D721Med (cell line): ENCODE data around the gene COP1.

Experiments
- DNase-seq: peaks from one replicate; pipeline ENCODE4 v3.0.0; 2011; ENCODE audit warnings: low spot score; ENCODE audit not compliant: insufficient read length
- FAIRE-seq: peaks from 2 replicates; lab custom pipeline; 2011; peaks lifted over from hg19 to GRCh38; lab: Jason Lieb, UNC
- TF ChIP-seq, protein P1 (sequence below): IDR thresholded peaks from 2 replicates; pipeline ENCODE4 v1.5.1; 2012; ENCODE audit warnings: mild to moderate bottlenecking, control low read depth; ENCODE audit not compliant: insufficient read depth; ENCODE audit errors: missing control alignments

The COP1 gene

DNA sequence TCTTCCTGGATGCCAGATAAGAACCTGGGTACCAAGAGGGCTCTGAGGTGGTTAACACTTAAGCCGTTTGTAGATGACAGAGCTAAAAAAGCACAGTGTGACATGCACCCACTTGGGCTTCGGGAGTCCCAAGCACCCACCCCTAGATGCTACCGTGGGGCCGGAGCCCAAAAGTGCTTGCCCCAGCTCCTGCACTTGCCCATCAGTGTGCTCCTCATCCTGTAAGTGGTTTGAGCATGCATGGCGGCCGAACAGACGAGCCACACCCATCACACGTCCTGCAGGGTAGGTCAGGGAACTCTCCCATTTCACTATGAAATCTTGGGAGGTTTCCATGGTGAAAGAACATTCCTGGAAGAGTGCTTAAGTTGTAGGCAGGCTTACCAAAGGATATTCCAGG lies 304.8 kb downstream of the COP1 start:
- FAIRE-seq (no peak), DNase-seq (no peak)
- TF ChIP-seq, protein P1, sequence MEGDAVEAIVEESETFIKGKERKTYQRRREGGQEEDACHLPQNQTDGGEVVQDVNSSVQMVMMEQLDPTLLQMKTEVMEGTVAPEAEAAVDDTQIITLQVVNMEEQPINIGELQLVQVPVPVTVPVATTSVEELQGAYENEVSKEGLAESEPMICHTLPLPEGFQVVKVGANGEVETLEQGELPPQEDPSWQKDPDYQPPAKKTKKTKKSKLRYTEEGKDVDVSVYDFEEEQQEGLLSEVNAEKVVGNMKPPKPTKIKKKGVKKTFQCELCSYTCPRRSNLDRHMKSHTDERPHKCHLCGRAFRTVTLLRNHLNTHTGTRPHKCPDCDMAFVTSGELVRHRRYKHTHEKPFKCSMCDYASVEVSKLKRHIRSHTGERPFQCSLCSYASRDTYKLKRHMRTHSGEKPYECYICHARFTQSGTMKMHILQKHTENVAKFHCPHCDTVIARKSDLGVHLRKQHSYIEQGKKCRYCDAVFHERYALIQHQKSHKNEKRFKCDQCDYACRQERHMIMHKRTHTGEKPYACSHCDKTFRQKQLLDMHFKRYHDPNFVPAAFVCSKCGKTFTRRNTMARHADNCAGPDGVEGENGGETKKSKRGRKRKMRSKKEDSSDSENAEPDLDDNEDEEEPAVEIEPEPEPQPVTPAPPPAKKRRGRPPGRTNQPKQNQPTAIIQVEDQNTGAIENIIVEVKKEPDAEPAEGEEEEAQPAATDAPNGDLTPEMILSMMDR, result no peak

DNA sequence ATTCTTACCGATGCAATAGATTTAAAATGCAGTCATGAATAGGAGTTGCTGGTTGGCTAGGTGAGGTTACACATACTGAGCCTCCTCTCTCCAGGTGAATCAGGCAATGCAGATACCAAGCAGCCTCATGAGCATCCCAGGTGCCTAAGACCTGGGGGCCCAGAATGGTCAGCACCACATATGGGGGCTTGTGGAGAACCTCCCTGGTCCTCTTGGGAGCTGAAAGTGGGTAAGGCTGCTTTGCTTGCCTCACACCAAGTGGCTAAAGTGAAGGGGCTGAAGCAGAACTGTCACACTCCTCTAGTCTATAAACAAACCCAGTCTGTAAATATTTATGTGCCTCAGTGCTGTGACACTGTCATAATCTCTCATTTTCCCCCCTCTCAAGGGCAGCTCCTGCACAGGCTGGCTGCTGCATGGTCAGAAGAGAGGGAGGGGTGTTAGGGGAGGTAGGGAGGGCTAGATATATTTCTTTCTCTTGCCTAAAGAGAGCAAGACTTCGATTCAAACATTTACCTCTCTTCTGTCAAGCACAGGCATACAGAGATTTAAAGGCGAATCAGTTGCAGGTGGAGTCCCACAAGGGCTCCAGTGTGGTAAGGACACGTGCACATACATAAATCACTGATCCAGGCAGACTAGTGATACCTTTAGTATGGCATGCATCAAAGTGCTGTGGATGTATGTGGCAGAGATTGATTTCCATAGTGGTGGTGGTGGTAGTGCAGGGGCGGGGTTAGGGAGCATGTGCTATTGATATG lies 305.8 kb downstream of the COP1 start:
- FAIRE-seq (no peak), DNase-seq (no peak)
- TF ChIP-seq, protein P1, result no peak

DNA sequence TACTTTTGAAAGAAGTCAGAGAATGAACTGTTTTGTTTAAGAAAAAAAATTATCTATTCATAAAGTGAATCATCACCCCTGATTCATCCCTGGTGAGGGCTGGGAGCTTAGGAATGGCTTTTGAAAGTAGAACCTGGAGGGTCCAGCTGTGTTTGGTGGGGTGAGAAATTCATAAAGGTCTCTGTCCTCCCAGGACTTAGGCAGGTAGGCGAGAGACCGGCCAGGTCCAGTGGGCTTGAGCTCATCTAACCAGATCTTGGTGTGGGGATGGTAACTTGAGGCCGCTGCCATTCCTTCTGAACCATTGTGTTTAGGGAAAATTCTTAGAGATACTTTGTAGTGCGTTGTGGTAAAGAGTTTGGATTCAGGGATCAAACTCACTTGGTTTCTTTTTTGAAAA lies 306.9 kb downstream of the COP1 start:
- FAIRE-seq, result no peak
- TF ChIP-seq, protein P1, result no peak
- DNase-seq, result no peak

DNA sequence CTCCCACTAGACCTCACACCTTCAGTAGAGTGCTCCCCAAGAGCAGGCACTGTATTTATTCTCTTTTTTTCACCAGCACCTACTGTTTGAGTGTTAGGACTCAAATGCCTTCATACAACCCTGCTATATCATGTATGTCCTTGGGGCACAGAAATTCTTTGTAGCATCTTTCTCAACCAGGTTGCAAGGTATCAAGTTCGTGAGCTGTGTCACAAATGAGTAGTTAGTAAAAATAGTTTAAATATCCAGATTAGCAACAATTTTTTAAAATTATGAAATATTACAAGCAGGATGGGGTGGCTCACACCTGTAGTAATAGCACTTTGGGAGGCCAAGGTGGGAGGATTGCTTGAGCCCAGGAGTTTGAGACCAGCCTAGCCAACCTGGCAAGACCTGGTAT lies 311.1 kb downstream of the COP1 start:
- TF ChIP-seq, protein P1, result no peak
- FAIRE-seq (no peak), DNase-seq (no peak)
